Measurements from ENCODE around the gene UVRAG. TPM values are rescaled to one million over a fixed set of nuclear protein-coding genes. Genes with fewer than 3 reads are reported as not detected.

The UVRAG gene
- total RNA-seq, 1 experiment from 2014 or later: 29.5 TPM

DNA sequence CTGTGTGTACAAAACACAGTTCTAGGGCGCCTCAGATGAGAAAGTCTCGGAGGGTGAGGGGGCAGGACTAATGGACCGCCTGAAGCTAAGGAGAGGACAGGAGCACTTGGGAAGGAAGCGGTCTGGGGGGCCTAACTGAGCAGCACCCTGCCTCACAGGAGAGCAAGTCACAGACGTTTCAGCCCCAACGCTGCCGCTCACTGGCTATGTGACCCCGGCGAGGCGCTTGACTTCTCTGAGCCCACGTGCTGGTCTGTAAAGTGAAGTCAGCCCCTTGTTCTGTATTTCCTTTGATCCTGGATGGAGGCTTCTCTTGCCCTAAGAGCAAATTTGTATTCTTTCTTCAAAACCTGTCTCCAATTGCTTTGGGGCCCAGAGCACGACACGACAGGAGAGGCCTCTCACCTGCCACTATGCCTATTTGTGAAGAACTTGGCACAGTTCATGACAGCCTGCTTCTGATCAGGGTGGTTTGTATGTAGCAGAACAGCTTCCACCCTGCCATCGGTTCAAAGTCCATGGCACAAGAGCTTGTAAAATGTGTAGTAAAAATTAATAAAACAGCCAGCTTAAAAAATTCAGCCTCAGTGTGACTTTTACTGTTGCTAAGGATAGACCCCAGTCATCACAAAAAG is 332.2 kb downstream of the UVRAG start:
- intact Hi-C loops (cut with micrococcal nuclease; ENCODE audit: unreplicated experiment): no loop called here
- ATAC-seq: no peak
- Histone ChIP-seq H3K27me3 (ENCODE audit: control insufficient read depth, insufficient read depth, low read length) (no peaks in the 10 kb centered on the region), H3K27ac (ENCODE audit: low read length) (no peak overlapping the region), H3K9me3 (ENCODE audit: control insufficient read depth, insufficient read depth, low read depth, low read length) (no peaks in the 10 kb centered on the region), H3K4me1 (ENCODE audit: control insufficient read depth, insufficient read depth, low read length) (peaks cover 3% of the 10 kb centered on the region; the same call in 1 of the 2 replicates), H3K36me3 (ENCODE audit: control insufficient read depth, insufficient read depth, low read length) (no peaks in the 10 kb centered on the region), H3K4me3 (ENCODE audit: low read depth in 2 of 2, low read length in 2 of 2) (no peak overlapping the region)
- TF ChIP-seq SIN3A (IDR thresholded peaks at IDR 0.05; ENCODE audit: borderline replicate concordance, insufficient read depth, low read depth, low read length) (no peak), TCF7L2 (IDR thresholded peaks at IDR 0.05; ENCODE audit: low read depth, low read length) (no peak), POLR2AphosphoS5 (IDR thresholded peaks at IDR 0.05; ENCODE audit: low read depth, low read length) (no peak)
- TF ChIP-seq, protein P1, sequence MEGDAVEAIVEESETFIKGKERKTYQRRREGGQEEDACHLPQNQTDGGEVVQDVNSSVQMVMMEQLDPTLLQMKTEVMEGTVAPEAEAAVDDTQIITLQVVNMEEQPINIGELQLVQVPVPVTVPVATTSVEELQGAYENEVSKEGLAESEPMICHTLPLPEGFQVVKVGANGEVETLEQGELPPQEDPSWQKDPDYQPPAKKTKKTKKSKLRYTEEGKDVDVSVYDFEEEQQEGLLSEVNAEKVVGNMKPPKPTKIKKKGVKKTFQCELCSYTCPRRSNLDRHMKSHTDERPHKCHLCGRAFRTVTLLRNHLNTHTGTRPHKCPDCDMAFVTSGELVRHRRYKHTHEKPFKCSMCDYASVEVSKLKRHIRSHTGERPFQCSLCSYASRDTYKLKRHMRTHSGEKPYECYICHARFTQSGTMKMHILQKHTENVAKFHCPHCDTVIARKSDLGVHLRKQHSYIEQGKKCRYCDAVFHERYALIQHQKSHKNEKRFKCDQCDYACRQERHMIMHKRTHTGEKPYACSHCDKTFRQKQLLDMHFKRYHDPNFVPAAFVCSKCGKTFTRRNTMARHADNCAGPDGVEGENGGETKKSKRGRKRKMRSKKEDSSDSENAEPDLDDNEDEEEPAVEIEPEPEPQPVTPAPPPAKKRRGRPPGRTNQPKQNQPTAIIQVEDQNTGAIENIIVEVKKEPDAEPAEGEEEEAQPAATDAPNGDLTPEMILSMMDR (IDR thresholded peaks at IDR 0.05): no peak
- TF ChIP-seq, protein P2, sequence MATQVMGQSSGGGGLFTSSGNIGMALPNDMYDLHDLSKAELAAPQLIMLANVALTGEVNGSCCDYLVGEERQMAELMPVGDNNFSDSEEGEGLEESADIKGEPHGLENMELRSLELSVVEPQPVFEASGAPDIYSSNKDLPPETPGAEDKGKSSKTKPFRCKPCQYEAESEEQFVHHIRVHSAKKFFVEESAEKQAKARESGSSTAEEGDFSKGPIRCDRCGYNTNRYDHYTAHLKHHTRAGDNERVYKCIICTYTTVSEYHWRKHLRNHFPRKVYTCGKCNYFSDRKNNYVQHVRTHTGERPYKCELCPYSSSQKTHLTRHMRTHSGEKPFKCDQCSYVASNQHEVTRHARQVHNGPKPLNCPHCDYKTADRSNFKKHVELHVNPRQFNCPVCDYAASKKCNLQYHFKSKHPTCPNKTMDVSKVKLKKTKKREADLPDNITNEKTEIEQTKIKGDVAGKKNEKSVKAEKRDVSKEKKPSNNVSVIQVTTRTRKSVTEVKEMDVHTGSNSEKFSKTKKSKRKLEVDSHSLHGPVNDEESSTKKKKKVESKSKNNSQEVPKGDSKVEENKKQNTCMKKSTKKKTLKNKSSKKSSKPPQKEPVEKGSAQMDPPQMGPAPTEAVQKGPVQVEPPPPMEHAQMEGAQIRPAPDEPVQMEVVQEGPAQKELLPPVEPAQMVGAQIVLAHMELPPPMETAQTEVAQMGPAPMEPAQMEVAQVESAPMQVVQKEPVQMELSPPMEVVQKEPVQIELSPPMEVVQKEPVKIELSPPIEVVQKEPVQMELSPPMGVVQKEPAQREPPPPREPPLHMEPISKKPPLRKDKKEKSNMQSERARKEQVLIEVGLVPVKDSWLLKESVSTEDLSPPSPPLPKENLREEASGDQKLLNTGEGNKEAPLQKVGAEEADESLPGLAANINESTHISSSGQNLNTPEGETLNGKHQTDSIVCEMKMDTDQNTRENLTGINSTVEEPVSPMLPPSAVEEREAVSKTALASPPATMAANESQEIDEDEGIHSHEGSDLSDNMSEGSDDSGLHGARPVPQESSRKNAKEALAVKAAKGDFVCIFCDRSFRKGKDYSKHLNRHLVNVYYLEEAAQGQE (IDR thresholded peaks at IDR 0.05; ENCODE audit: insufficient read depth in 1 of 2, low read depth in 2 of 2, low read length in 1 of 2): no peak
- POLR2A ChIA-PET: no interaction called here
- DNase-seq (ENCODE audit: low read depth, low spot score): no peak
- CTCF ChIA-PET: interaction anchor here (0.9 kb wide), 1 partner anchor 243 kb away, joined by 3 read pairs; no protein-coding TSS in a partner anchor
- no TSS peak for BruUV-seq (replicated peaks)
- in situ Hi-C loops (cut with HindIII; ENCODE audit: low pct_unique_long_range_greater_than_20kb, low sequenced_read_pairs): no loop called here

DNA sequence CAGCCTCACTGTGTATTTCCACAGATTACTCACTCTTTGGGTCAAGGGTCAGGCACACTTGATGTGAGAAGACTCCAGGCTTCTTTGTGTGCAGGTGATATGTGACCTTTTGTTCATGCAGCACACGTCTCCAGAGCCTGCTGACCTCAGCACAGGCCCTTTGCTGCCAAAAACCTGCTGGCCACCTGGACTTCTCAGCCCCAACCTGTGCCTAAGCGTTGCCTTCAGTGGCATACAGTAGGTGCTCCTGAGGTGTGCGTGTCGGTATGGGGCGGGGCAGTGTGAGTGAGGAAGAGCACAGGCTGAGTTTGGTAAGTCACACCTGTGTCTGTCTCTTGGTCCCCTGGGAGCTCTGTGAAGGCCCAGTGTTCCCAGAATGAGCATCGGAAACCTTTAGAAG is 333.2 kb downstream of the UVRAG start:
- H3K27ac ChIP-seq (ENCODE audit: low read length): no peak overlapping the region
- no peaks in the 10 kb centered on the region for H3K27me3 ChIP-seq (ENCODE audit: control insufficient read depth, insufficient read depth, low read length)
- H3K9me3 ChIP-seq (ENCODE audit: control insufficient read depth, insufficient read depth, low read depth, low read length): no peaks in the 10 kb centered on the region
- in situ Hi-C loops (cut with HindIII; ENCODE audit: low pct_unique_long_range_greater_than_20kb, low sequenced_read_pairs): no loop called here
- peaks cover 7% of the 10 kb centered on the region for H3K4me1 ChIP-seq (ENCODE audit: control insufficient read depth, insufficient read depth, low read length)
- ATAC-seq (no peak), DNase-seq (ENCODE audit: low read depth, low spot score) (no peak)
- ChIA-PET CTCF (no interaction called here), POLR2A (interaction anchor here (0.7 kb wide), 1 partner anchor 253 kb away, joined by 4 read pairs; no protein-coding TSS in a partner anchor)
- intact Hi-C loops (cut with micrococcal nuclease; ENCODE audit: unreplicated experiment): no loop called here
- BruUV-seq (replicated peaks): no TSS peak
- no peak overlapping the region for H3K4me3 ChIP-seq (ENCODE audit: low read depth in 2 of 2, low read length in 2 of 2)
- TF ChIP-seq TCF7L2 (IDR thresholded peaks at IDR 0.05; ENCODE audit: low read depth, low read length) (no peak), SIN3A (IDR thresholded peaks at IDR 0.05; ENCODE audit: borderline replicate concordance, insufficient read depth, low read depth, low read length) (no peak), POLR2AphosphoS5 (IDR thresholded peaks at IDR 0.05; ENCODE audit: low read depth, low read length) (no peak)
- TF ChIP-seq, protein P1 (IDR thresholded peaks at IDR 0.05): no peak
- TF ChIP-seq, protein P2 (IDR thresholded peaks at IDR 0.05; ENCODE audit: insufficient read depth in 1 of 2, low read depth in 2 of 2, low read length in 1 of 2): no peak
- no peaks in the 10 kb centered on the region for H3K36me3 ChIP-seq (ENCODE audit: control insufficient read depth, insufficient read depth, low read length)

Data from Panc1 (cell line).